ENCODE data around the gene EDN2. TPM values are rescaled to one million over a fixed set of nuclear protein-coding genes. Genes with fewer than 3 reads are reported as not detected.

The EDN2 gene
- total RNA-seq, 1 experiment from 2014 or later: 0.24 TPM

DNA sequence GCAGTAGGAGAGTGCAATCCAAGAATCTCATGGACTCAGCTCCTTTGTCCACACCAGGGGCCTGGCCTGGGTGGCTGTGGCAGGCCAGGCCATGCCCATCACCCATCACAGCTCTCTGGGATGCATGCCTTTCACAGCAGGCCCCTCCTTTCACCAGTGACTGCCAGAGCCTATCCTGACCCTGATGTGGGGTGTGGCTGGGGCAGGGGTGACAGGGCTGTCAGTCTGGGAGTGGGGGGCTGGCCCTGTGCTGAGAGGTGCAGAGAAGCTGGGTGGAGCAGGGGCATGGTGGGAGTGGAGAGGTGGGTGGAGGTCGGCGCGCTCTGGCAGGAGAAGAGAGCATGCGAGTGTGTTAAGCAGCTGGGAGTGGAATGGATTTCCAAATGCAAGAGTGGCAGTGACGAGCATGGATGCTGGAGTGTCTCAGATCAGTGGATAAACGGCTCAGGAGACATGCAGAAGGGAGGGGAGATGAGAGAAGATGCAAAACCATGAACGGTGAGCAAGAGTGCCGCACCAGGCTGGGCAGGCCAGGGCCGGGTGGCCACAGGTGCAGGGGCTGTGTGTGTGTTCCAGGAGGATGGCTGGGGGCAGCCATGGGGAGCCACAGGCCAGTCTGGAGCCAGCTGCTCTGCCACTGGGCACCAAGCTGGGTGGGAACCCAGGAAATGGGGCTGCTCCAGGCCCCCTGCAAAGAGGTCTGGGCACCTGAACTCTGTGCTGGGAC is 39.6 kb upstream of the EDN2 start:
- Histone ChIP-seq H2BK20ac (ENCODE audit: low read depth, low read length, poor library complexity, severe bottlenecking) (no peak overlapping the region), H3K56ac (ENCODE audit: insufficient read length, low read depth, low read length) (no peak overlapping the region), H2BK15ac (ENCODE audit: low read depth, low read length) (no peak overlapping the region), H2AK5ac (ENCODE audit: insufficient read length, low read length) (no peak overlapping the region), H3K4me1 (ENCODE audit: insufficient read depth, low read length) (no peaks in the 10 kb centered on the region), H2BK5ac (ENCODE audit: insufficient read length, low read length) (no peak overlapping the region), H2AFZ (ENCODE audit: low read length) (no peak overlapping the region), H3K23ac (ENCODE audit: insufficient read length, low read depth, low read length) (no peak overlapping the region), H3K79me1 (ENCODE audit: insufficient read depth, low read depth, low read length, poor library complexity, severe bottlenecking) (no peaks in the 10 kb centered on the region), H4K5ac (ENCODE audit: insufficient read length, low read depth, low read length) (no peak overlapping the region), H2BK12ac (ENCODE audit: insufficient read length, low read depth, low read length) (no peak overlapping the region), H3K14ac (ENCODE audit: insufficient read depth, low read length) (no peak overlapping the region; the same call in 1 of the 2 replicates), H3K4me2 (ENCODE audit: insufficient read depth, insufficient read length, low read length) (no peak overlapping the region), H3K4ac (ENCODE audit: low read depth, low read length) (no peak overlapping the region), H4K20me1 (ENCODE audit: control insufficient read depth, insufficient read depth, insufficient read length) (no peaks in the 10 kb centered on the region), H3K79me2 (ENCODE audit: insufficient read depth, low read length) (no peaks in the 10 kb centered on the region), H3K27me3 (ENCODE audit: insufficient read depth, low read length) (no peaks in the 10 kb centered on the region), H3K23me2 (ENCODE audit: insufficient read length, low read depth, low read length, poor library complexity, severe bottlenecking) (no peaks in the 10 kb centered on the region), H4K91ac (ENCODE audit: insufficient read length, low read depth, low read length) (no peak overlapping the region), H3T11ph (ENCODE audit: low read length) (no peak overlapping the region), H3K9me3 (ENCODE audit: control insufficient read depth, low read depth, low read length) (no peaks in the 10 kb centered on the region), H3K27ac (ENCODE audit: insufficient read length, low read depth, low read length) (no peak overlapping the region), H4K8ac (replicated peaks; ENCODE audit: insufficient read length, low read depth, low read length) (no peak overlapping the region), H2BK120ac (ENCODE audit: low read depth, low read length, poor library complexity, severe bottlenecking) (no peak overlapping the region), H3K9ac (ENCODE audit: extremely low read depth, insufficient read length, low read length) (no peak overlapping the region), H3K18ac (ENCODE audit: insufficient read length, low read depth, low read length) (no peak overlapping the region)
- H3K27ac Mint-ChIP-seq: no peak overlapping the region
- TF ChIP-seq CTCF (conservative IDR thresholded peaks at IDR 0.05): no peak
- peaks cover 0 to 12% of the 10 kb centered on the region in 2 experiments; a peak in 2 of 4 replicates for H3K4me1 Mint-ChIP-seq
- DNase-seq: no peak
- H3K27me3 Mint-ChIP-seq (ENCODE audit: low read depth): 0 out of 2 replicates have a peak, but pooled peaks cover 1% of the 10 kb centered on the region
- peaks cover 2 to 21% of the 10 kb centered on the region in 2 experiments; a peak in 3 of 5 replicates for H3K9me3 Mint-ChIP-seq
- no CpG with 5 or more reads among the region's 9 CpGs for WGBS (ENCODE audit: extremely low coverage, insufficient read length, low lambda C conversion rate)
- no peak overlapping the region for H3K4me3 Mint-ChIP-seq
- no peaks in the 10 kb centered on the region; a peak in 1 of 7 replicates for H3K36me3 Mint-ChIP-seq (ENCODE audit: insufficient read depth in 1 of 3, low read depth in 3 of 3)

All from H9 (cell line).